HG03196 (cell line): ENCODE data around the gene WFS1.

Experiments
- ATAC-seq: cut with Tn5 transposase; IDR thresholded peaks from one replicate; pipeline ENCODE4 v1.9.1; 2021; ENCODE audit not compliant: unreplicated experiment

WFS1 gene

GRCh38 chr4:6298035-6298434, 28.4 kb downstream of the WFS1 start:
- ATAC-seq = no peak

DNA sequence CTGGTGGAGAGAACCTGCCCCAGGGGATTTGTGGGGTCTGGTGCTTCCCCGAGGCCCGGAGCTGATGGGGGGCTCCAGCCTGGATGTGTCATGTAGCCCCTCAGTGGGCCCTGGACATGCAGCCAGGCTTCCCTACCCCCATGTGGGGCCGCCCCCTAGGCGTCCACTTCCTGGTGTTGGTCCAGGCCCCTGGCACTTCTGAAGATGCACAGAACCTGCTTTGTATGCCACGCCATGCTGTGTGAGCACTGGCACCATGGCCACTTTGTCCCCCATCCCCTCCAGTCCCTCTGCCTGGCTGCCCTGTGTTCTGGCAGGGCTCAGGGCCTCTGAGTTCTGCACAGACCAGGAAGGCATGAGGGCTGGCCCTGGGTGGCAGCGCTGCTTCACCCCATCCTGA, 29.2 kb downstream of the WFS1 start:
- no peak for ATAC-seq

DNA sequence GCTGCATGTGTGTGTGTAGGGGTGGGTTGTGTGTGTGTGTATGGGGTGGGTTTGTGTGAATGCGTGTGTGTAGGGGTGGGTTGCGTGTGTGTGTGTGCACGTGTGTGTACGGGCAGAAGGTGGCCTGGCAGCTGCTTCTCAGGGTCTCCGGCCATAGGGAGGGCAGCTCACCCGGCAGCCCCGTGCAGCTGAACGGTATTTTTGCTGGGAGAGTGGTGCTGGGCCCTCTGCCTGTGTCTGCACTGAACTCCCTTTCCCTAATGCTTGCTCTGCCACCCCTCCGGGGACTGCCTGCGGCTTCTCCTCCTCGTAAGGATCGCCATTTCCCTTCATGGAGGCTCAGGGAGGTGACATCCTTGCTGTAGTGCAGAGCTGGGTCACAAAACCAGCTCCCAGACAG, 30.2 kb downstream of the WFS1 start:
- ATAC-seq = no peak

DNA sequence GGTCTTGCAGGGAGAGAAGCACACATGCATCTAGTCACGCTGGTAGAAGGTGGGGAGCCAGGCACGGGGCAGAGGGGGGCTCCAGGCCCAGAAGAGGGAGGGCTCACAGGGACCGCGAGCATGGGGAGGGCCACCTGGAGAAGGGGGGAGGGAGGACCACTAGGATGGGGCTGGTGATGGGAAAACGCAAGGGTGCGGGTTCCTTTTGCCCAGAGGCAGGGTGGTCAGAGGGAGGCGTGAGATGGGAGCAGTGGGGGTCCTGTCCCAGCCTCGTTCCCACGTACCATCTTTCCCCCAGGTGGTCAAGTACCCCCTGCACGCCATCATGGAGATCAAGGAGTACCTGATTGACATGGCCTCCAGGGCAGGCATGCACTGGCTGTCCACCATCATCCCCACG, 30.7 kb downstream of the WFS1 start:
- no peak for ATAC-seq

DNA sequence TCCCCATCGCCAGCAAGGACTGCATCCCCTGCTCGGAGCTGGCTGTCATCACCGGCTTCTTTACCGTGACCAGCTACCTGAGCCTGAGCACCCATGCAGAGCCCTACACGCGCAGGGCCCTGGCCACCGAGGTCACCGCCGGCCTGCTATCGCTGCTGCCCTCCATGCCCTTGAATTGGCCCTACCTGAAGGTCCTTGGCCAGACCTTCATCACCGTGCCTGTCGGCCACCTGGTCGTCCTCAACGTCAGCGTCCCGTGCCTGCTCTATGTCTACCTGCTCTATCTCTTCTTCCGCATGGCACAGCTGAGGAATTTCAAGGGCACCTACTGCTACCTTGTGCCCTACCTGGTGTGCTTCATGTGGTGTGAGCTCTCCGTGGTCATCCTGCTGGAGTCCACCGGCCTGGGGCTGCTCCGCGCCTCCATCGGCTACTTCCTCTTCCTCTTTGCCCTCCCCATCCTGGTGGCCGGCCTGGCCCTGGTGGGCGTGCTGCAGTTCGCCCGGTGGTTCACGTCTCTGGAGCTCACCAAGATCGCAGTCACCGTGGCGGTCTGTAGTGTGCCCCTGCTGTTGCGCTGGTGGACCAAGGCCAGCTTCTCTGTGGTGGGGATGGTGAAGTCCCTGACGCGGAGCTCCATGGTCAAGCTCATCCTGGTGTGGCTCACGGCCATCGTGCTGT, 31.5 kb downstream of the WFS1 start:
- ATAC-seq = no peak

GRCh38 chr4:6301732-6302442, 32.2 kb downstream of the WFS1 start:
- ATAC-seq = no peak

DNA sequence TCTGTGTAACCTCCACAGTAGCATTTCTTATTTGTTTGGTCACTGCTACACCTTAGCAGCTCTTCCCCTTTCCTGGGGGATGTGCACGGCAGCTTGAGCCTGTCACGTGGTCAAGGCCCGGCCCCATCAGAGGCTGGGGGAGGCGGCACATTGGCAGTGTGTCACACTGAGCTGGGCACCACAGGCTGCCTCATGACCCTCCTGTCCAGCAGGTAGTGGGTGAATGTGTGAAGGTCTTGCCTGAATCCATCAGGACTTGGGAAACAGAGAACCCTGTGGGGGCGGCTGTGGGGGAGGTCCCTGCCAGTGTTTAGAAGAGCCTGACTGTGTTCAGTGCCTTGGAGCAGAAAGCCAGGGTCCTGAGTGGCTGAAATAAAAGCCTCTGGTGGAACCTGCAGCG, 33.2 kb downstream of the WFS1 start:
- no peak for ATAC-seq

GRCh38 chr4:6303943-6304342, 34.3 kb downstream of the WFS1 start:
- no peak for ATAC-seq

- no peak for ATAC-seq
These were observed 36.6 kb downstream of the WFS1 start for GRCh38 chr4:6306299-6306698.

DNA sequence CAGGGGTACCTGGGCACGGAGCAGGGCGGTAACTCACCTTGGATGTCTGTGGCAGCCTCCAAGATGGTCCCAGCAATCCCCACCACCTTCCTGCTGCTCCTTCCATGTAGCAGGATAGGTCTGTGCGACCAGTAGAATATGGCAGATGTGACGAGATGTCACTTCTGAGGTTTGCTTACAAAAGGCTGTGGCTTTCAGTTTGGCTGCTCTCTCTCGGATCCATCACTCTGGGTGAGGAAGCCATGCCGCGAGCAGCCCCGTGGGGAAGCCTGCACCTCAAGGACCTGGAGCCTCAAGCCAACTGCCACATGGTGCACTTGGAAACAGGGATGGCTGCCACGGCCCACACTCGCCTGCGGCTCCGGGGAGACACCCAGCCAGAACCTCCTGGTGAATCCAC, 37.6 kb downstream of the WFS1 start:
- ATAC-seq = no peak

GRCh38 chr4:6307891-6308290, 38.2 kb downstream of the WFS1 start:
- no peak for ATAC-seq

DNA sequence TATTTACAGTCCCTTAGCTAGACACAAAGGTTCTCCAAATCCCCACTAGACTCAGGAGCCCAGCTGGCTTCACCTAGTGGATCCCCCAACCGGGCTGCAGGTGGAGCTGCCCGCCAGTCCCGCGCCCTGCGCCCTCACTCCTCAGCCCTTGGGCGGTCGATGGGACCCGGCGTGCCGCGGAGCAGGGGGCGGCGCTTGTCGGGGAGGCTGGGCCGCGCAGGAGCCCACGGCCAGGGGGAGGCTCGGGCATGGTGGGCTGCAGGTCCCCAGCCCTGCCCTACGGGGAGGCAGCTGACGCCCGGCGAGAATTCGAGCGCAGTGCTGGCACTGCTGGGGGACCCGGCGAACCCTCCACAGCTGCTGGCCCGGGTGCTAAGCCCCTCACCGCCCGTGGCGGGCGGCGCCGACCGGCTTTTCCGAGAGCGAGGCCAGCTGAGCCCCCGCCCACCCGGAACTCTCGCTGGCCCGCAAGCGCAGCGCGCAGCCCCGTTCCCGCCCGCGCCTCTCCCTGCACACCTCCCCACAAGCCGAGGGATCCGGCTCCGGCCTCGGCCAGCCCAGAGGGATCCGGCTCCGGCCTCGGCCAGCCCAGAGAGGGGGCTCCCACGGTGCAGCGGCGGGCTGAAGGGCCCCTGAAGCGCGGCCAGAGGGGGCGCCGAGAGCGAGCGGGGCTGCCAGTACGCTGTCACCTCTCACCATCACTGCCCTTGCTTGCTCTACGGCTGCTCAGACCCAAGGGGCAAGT, 39.4 kb downstream of the WFS1 start:
- ATAC-seq = no peak

- no peak for ATAC-seq
These were observed 40.1 kb downstream of the WFS1 start for GRCh38 chr4:6309777-6310176.

- ATAC-seq = no peak
These were observed 43.6 kb downstream of the WFS1 start for GRCh38 chr4:6313216-6313615.

DNA sequence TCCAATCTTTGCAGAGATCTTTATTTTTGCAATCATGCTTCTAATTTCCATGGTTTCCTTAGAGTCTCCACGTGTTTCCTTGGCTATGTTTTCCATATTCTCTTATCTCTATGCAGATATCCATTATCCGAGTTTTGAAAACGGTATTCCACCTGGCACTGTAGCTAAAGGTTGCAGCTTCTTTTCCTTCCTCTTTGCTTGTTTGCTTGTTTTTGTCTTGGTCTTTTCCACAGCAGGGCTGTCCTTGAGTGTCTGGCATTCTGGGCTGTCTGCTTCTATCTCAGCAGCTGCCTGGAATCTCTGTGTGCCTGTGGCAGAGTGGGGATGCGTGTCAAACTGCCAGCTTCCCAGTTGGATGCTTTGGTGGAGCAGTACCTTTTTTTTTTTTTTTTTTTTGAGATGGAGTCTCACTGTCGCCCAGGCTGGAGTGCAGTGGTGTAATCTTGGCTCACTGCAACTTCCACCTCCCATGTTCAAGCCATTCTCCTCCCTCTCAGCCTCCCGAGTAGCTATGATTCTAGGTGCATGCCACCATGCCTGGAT, 46.9 kb downstream of the WFS1 start:
- no peak for ATAC-seq

GRCh38 chr4:6318206-6318605, 48.6 kb downstream of the WFS1 start:
- no peak for ATAC-seq

GRCh38 chr4:6319530-6320150, 50.0 kb downstream of the WFS1 start:
- no peak for ATAC-seq

GRCh38 chr4:6320663-6321062, 51.0 kb downstream of the WFS1 start:
- no peak for ATAC-seq

DNA sequence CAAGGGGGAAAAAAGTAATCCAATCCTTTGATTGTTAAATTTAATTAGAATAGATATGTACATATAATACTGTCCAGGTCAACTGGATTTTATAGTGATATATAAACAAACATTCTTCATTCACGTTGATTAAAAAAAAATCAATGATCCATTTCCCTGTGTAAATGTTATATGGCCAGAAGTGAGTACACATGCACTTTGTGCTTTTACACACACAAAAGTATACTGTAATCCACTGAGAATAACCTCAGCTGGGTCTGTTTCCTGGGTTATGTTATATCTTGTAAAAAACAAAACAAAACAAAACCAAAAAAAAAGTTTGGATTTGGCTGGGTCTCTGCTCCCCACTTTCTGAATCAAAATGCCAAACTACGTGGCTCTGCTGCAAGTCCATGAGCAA, 51.7 kb downstream of the WFS1 start:
- ATAC-seq = no peak

GRCh38 chr4:6322067-6322760, 52.6 kb downstream of the WFS1 start:
- ATAC-seq = no peak
